ENCODE data around the gene THAP2.

GRCh38 chr12:71693126-71693525, 29.0 kb downstream of the THAP2 start:
- TF ChIP-seq POLR2A (IDR thresholded peaks at IDR 0.05), result no peak
- TF ChIP-seq CTCF (IDR thresholded peaks at IDR 0.05 in 8 of 11, conservative IDR thresholded peaks at IDR 0.05 in 3 of 11), result no peak
